ENCODE measurements around the gene HMGN2.
A peak's percentile ranks its signal among the peaks of the same experiment; 100 is the strongest.

Gene HMGN2

DNA sequence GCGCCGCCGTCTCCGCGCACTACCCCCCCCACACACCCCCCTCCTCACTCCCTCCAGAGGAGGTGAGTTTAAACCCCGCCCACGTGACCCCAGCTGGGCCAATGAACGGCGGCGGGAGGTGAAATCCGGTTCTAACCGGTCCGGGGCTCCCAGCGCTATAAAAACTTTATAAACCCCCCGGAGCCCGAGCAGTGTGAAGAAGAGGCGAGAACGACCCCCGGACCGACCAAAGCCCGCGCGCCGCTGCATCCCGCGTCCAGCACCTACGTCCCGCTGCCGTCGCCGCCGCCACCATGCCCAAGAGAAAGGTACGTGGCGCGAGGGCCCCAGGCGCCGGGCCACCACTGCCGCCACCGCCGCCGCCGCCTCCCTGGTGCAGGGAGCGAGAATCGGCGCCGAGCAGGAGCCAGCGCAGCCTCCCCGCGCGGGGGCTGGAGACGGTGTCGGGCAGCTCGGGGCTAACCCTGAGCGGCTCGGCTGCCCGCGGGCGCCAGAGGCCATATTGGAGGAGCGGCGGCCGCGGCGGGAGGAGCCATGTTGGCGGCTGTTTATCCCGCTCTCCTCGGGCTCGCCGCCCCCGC, at the start of gene HMGN2:
Gene HMGN2 (plus strand): TSS at position 121 of the 581 bp plus-strand sequence. CDS start 173 bp downstream, at position 294.
- DNase-seq (ENCODE audit: low spot score), result peak; percentile 96

DNA sequence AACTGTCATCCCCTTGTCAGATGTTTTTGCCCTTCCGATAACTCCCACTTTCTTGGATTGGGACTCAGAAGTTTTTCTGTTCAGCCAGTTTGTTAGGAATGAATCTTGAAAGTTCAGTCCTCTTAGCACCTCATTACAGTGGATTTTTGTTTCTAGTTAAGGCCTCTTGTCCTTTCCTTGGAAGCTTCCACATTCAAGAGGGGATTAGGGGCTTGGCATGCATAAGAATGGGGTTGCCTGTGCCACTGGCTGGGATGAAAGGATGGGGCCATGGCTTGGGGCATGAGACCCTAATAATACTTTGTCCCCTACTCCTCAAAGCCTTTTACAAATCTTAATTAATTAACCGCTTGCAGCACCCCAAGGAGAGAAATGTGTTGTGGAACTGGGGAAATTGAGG, 42.5 kb upstream of the HMGN2 start:
- no peak for DNase-seq (ENCODE audit: low spot score)

GRCh38 chr1:26431979-26432695, 40.1 kb upstream of the HMGN2 start, which contains the start of gene DHDDS:
Gene DHDDS, plus strand, starts transcription at chr1:26432321. Its CDS starts 625 bp downstream, at chr1:26432946.
- DNase-seq (ENCODE audit: low spot score), result peak; percentile 99

DNA sequence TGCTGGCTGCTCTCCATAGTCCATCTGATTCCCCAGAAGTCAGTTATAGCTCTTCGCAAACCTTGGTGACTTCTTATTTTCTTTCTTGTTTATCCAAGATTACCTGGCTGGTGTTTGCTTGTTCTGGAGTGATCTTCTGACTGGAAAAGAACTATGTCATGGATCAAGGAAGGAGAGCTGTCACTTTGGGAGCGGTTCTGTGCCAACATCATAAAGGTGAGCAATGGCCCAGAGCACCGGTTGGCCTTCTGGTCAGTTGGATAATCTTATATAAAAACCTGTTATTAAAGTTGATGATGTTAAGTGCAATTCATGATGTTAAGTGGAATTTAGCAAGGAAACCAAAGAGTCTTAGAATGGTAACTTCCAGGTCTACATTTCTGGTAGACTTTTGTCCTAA, 39.4 kb upstream of the HMGN2 start:
- DNase-seq (ENCODE audit: low spot score), result no peak

DNA sequence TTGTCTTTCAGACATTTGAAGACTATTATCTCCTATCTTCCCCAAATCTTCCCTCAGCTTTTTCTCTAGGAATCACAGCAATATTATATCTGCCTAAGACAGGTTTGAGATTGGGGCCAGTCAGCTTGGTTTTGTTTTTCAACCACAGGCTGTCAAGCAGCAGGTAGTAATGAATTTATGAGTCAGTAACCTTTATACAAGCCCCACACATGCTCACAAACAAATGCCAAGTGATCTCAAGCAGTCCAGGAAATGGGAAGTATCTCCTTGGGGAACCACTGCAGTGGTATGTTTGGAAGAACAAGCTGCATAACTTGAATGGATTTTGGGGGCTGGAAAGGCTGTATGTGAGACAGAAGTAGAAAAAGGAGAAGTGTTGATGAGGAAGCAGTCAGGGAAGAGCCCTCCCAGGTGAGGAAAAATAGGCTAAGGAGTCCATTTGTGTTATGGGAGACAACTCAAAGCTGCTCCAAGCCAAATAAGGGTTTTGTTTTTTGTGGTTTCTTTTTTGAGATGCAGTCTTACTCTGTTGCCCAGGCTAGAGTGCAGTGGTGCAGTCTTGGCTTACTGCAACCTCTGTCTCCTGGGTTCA, 38.0 kb upstream of the HMGN2 start:
- DNase-seq (ENCODE audit: low spot score), result no peak

- DNase-seq (ENCODE audit: low spot score), result no peak
Observed at GRCh38 chr1:26438041-26438440, 34.2 kb upstream of the HMGN2 start.

- no peak for DNase-seq (ENCODE audit: low spot score)
Observed at GRCh38 chr1:26440259-26440658, 32.0 kb upstream of the HMGN2 start.

GRCh38 chr1:26449868-26450267, 22.4 kb upstream of the HMGN2 start:
- DNase-seq (ENCODE audit: low spot score), result no peak

GRCh38 chr1:26450908-26451307, 21.3 kb upstream of the HMGN2 start:
- DNase-seq (ENCODE audit: low spot score), result no peak

- no peak for DNase-seq (ENCODE audit: low spot score)
Observed at GRCh38 chr1:26452459-26453183, 19.6 kb upstream of the HMGN2 start.

GRCh38 chr1:26459148-26459547, 13.1 kb upstream of the HMGN2 start:
- DNase-seq (ENCODE audit: low spot score), result no peak

- no peak for DNase-seq (ENCODE audit: low spot score)
Observed at GRCh38 chr1:26459573-26460031, 12.6 kb upstream of the HMGN2 start.

DNA sequence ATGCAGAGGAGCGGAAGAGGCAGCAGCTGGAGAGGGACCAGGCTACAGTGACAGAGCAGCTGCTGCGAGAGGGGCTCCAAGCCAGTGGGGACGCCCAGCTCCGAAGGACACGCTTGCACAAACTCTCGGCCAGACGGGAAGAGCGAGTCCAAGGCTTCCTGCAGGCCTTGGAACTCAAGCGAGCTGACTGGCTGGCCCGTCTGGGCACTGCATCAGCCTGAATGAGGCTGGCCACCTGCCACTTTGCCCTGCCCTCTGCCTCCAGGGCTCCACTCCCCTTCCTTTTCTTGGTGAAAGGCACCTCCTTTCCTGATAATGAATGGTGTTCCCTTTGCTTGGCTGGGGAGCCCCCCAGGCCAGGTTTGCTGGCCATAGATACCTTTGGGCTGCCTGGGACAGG, 3.3 kb upstream of the HMGN2 start:
- DNase-seq (ENCODE audit: low spot score), result peak; percentile 67

DNA sequence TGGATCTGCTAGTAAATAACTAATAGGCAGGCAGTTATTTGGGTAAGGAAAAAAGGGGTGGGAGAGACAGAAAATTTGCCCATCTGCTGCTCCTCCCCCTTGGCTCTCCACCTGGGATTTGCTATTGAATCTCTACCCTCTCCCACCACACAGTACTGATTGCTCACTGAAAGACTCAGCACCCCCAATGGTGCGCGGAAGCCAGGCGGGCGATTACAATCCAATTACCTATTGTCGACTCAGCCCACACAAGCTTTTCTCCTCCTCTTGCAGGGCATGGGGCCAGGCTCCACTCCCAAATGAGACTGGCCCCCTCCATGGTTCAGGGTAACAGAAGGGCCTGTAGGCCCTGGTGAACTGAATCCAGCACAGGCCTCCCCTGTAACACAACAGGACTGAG, 2.7 kb upstream of the HMGN2 start:
- DNase-seq (ENCODE audit: low spot score), result no peak

GRCh38 chr1:26470878-26471497, 1.3 kb upstream of the HMGN2 start:
- DNase-seq (ENCODE audit: low spot score), result no peak

DNA sequence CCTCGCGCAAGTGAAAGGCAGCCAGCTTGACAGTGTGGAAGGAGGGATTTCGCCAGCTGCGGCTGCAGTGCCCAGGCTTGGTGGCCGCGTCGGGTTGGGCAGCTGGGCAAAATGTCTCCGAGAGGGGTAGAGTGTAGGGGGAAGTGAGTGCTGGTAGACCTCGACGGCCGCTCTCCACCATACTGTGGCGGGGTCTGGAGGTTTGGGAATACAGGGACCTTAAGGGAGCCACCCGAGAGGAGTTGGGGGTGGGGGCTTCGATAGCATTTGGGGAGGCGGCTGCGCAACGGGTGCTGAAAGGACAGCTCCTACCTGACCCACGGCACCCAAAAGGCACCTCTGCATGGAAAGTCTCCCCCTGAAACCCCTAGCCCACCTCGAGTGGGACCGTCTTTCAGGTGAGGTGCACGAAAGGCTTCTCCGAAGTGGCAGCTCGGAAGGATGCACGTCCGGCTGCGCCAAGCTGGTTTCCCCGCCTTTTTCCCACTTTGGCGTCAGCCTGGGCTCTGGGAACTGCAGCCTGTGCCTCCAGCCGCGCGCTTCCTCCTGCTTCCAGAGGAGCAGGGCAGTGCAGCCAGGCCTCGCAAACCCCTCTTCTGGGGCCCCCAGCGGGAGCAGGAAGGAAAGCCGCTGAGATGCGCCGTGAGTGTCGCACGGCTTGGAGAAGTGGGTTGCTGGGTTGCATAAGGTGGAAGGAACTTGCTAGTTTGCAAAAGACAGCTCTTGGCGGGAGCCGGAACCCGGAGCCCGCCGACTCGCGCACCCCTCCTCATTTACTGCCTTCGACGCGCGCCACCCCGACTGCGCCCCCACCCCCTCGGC, 531 bp upstream of the HMGN2 start:
- peak; percentile 76 for DNase-seq (ENCODE audit: low spot score)

DNA sequence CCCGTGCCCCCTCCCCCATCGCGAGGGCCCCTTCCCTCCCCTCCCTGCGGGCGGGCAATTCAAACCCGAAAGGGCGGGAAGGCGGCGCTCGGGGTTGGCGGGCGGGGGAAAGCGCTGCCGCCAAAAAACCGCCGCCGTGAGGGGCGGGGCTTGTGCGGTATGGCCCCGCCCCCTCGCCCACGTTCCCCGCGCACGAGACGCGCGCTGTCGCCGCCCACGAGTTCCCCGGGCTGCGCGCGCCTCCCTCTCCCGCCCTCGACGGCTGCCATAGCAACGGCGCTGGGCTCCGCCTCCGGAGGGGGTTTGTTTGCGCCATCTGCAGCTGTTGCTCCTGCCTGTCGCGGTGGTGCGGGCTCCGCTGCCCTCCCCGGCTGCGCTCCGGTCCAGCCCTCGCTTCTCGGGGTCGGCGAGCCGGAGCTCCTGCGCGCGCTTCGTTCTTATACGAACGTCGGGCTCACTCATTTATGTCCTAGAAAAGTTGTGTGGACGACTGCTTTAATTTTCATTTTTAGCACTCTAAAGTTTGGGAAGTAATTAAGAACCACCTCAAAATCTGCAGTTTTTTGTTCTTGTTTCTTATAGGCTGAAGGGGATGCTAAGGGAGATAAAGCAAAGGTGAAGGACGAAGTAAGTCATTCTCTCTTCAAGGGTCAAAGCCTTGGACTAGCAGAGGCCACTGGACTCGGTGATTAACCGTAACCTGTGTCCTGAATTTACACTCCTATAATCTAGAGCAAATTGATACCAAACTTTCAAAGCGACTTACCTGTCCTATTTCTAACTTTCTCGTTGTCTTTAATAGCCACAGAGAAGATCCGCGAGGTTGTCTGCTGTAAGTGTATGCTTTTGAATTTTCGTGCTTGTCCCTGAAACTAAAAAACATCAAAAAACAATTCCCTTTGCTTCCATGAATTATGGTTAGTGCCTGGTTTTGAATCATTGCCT, 933 bp downstream of the HMGN2 start:
- DNase-seq (ENCODE audit: low spot score), result peak; percentile 95

DNA sequence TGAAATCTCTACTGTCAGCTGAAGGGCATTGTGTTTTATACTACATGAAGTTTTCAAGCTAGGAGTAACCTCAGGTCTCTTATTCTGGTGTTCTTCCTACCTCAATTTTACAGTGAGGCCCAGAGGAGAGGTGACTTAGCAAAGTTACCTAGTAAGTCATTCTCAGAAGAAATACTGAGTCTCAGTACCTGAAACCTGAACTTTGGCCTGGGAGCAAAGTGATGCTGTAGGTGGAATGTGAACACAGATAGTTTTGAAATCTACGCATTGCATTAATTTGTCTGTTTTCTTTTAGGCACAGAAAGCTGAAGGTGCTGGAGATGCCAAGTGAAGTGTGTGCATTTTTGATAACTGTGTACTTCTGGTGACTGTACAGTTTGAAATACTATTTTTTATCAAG, 2.6 kb downstream of the HMGN2 start:
- no peak for DNase-seq (ENCODE audit: low spot score)

- DNase-seq (ENCODE audit: low spot score), result no peak
Observed at GRCh38 chr1:26475989-26476388, 3.7 kb downstream of the HMGN2 start.

DNA sequence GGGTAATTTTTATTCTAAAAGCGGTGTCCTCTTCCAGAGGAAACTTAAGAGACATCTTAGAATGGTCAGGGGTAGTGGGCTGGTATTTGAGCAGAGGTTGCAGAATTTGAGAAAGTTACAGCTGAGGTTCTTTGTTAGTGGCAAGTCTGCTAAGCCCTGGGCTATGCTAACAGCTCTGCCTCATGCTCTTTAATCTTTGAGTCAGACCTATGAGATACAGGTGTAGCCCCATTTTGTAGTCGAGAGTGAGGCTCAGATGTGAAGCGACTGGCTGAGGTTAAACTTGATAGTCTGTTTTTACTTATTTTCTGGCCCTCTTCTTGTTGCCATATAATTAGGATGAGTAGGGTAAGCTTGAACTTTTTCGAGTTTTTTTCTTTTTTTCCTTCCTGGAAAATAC, 4.7 kb downstream of the HMGN2 start:
- no peak for DNase-seq (ENCODE audit: low spot score)

Measured in left forelimb (tissue), 1 donor.